IMR-90 (cell line): ENCODE results near the gene CLEC11A. TPM values are rescaled to one million over a fixed set of nuclear protein-coding genes. Genes with fewer than 3 reads are reported as not detected.

Experiments
- ATAC-seq: fragments of 200-7000 bp; cut with Tn5 transposase; 2 replicates; pipeline ENCODE4 v1.9.1; 2020; ENCODE audit warnings: low read depth, mild to moderate bottlenecking, moderate library complexity
- BruUV-seq: library from RNA; stranded (reverse); fragments of 400-500 nt; replicated peaks from 2 replicates; lab custom pipeline; 2021; lab: Mats Ljungman, UMichigan
- CTCF ChIA-PET: fragments of 300-600 bp; formaldehyde crosslinking; extraction: SDS; loops from one replicate; lab custom pipeline; 2021; ENCODE audit warnings: antibody characterized with exemption; lab: Yijun Ruan, JAX
- POLR2A ChIA-PET: fragments of 300-600 bp; sonication (Branson Sonifier 250); formaldehyde crosslinking; loops from one replicate; lab custom pipeline; 2022; ENCODE audit warnings: antibody characterized with exemption; ENCODE audit not compliant: unreplicated experiment; lab: Charles Lee
- DNase-seq: peaks from one replicate; pipeline ENCODE4 v3.0.0; 2013
- H2AFZ ChIP-seq: replicated peaks from 2 replicates; pipeline ENCODE3; 2013; ENCODE audit warnings: low read length, mild to moderate bottlenecking; ENCODE audit not compliant: poor library complexity
- H2AK5ac ChIP-seq: 2 replicates; pipeline ENCODE4 v1.6.1; 2013; ENCODE audit warnings: low read depth, low read length, inconsistent platforms
- H2AK9ac ChIP-seq: replicated peaks from 2 replicates; pipeline ENCODE3; 2013; ENCODE audit warnings: mild to moderate bottlenecking, low read depth, low read length, moderate library complexity; ENCODE audit not compliant: poor library complexity
- H2BK120ac ChIP-seq: 2 replicates; pipeline ENCODE4 v1.6.1; 2013; ENCODE audit warnings: low read depth, low read length, inconsistent platforms
- H2BK15ac ChIP-seq: 3 replicates; pipeline ENCODE4 v1.6.1; 2013; ENCODE audit warnings: low read depth, low read length, inconsistent platforms
- H2BK20ac ChIP-seq: 2 replicates; pipeline ENCODE4 v1.6.1; 2013; ENCODE audit warnings: low read depth, mild to moderate bottlenecking, inconsistent platforms, low read length, moderate library complexity
- H2BK5ac ChIP-seq: 2 replicates; pipeline ENCODE4 v1.6.1; 2013; ENCODE audit warnings: mild to moderate bottlenecking, low read depth, low read length, inconsistent platforms; ENCODE audit not compliant: poor library complexity, severe bottlenecking
- H3K14ac ChIP-seq: replicated peaks from 2 replicates; pipeline ENCODE4 v1.6.1; 2013; ENCODE audit warnings: low read depth, low read length, inconsistent platforms
- H3K18ac ChIP-seq: 2 replicates; pipeline ENCODE4 v1.6.1; 2013; ENCODE audit warnings: low read depth, low read length, control low read depth
- H3K23ac ChIP-seq: 2 replicates; pipeline ENCODE4 v1.6.1; 2013; ENCODE audit warnings: low read depth, low read length, inconsistent platforms
- H3K27ac ChIP-seq: 2 replicates; pipeline ENCODE4 v1.5.1; 2013; ENCODE audit warnings: mild to moderate bottlenecking, control low read depth, low read length; ENCODE audit not compliant: insufficient read depth
- H3K27me3 ChIP-seq: 2 replicates; pipeline ENCODE4 v1.6.1; 2013; ENCODE audit warnings: low read length; ENCODE audit not compliant: control insufficient read depth, insufficient read depth
- H3K36me3 ChIP-seq: 2 replicates; pipeline ENCODE4 v1.6.1; 2013; ENCODE audit warnings: low read length, mixed read lengths; ENCODE audit not compliant: control insufficient read depth, insufficient read depth
- H3K4ac ChIP-seq: 2 replicates; pipeline ENCODE4 v1.6.1; 2013; ENCODE audit warnings: low read depth, low read length, inconsistent platforms
- H3K4me1 ChIP-seq: 2 replicates; pipeline ENCODE4 v1.6.1; 2013; ENCODE audit warnings: low read length, mixed read lengths; ENCODE audit not compliant: control insufficient read depth, insufficient read depth
- H3K4me2 ChIP-seq: 2 replicates; pipeline ENCODE4 v1.6.1; 2013; ENCODE audit warnings: low read depth, mild to moderate bottlenecking, control low read depth, low read length, moderate library complexity
- H3K4me3 ChIP-seq: 2 replicates; pipeline ENCODE4 v1.5.1; 2013; ENCODE audit warnings: low read depth, mild to moderate bottlenecking, control low read depth, low read length, moderate library complexity; ENCODE audit not compliant: insufficient read depth
- H3K56ac ChIP-seq: 2 replicates; pipeline ENCODE4 v1.6.1; 2013; ENCODE audit warnings: low read length, inconsistent platforms; ENCODE audit not compliant: insufficient read depth; ENCODE audit errors: extremely low read depth
- H3K79me1 ChIP-seq, 2 experiments: 2 replicates each; pipeline ENCODE4 v1.6.1; 2013; ENCODE audit warnings: low read length in 2 of 2, inconsistent platforms in 1 of 2, low read depth in 1 of 2
- H3K9ac ChIP-seq: 2 replicates; pipeline ENCODE4 v1.6.1; 2013; ENCODE audit warnings: low read depth, low read length, control low read depth
- H3K9me1 ChIP-seq: 2 replicates; pipeline ENCODE4 v1.6.1; 2013; ENCODE audit warnings: low read length, inconsistent platforms; ENCODE audit not compliant: insufficient read depth
- H3K9me3 ChIP-seq: 2 replicates; pipeline ENCODE4 v1.6.1; 2013; ENCODE audit warnings: low read length; ENCODE audit not compliant: control insufficient read depth, insufficient read depth
- H4K20me1 ChIP-seq: 2 replicates; pipeline ENCODE4 v1.6.1; 2013; ENCODE audit warnings: low read length, inconsistent platforms; ENCODE audit not compliant: insufficient read depth
- H4K5ac ChIP-seq: 2 replicates; pipeline ENCODE4 v1.6.1; 2013; ENCODE audit warnings: mild to moderate bottlenecking, low read depth, low read length, control low read depth
- H4K8ac ChIP-seq, 2 experiments: 2 replicates each; pipeline ENCODE4 v1.6.1; 2013; ENCODE audit warnings: low read depth in 2 of 2, low read length in 2 of 2, control low read depth in 1 of 2, inconsistent platforms in 1 of 2
- H4K91ac ChIP-seq: 2 replicates; pipeline ENCODE4 v1.6.1; 2013; ENCODE audit warnings: low read depth, low read length, inconsistent platforms; ENCODE audit not compliant: insufficient read depth
- BHLHE40 ChIP-seq: fragments of 150-350 bp; IDR thresholded peaks from 2 replicates; pipeline ENCODE4 v1.6.1; 2016; ENCODE audit warnings: mild to moderate bottlenecking, low read depth, low read length
- CEBPB ChIP-seq: IDR thresholded peaks from 2 replicates; pipeline ENCODE4 v1.6.1; 2012; ENCODE audit warnings: low read depth, low read length, improper control_type of control experiment
- CTCF ChIP-seq: conservative IDR thresholded peaks from 2 replicates; pipeline ENCODE4 v1.5.1; 2012; ENCODE audit warnings: mild to moderate bottlenecking, low read depth, low read length, improper control_type of control experiment
- ELK1 ChIP-seq: fragments of 150-350 bp; IDR thresholded peaks from 2 replicates; pipeline ENCODE4 v1.6.1; 2016; ENCODE audit warnings: low read depth, mild to moderate bottlenecking, low read length, moderate library complexity, borderline replicate concordance
- FOS ChIP-seq: fragments of 150-350 bp; IDR thresholded peaks from 2 replicates; pipeline ENCODE4 v1.6.1; 2016; ENCODE audit warnings: low read depth, low read length
- MAFK ChIP-seq: IDR thresholded peaks from 2 replicates; pipeline ENCODE4 v1.6.1; 2012; ENCODE audit warnings: low read depth, low read length, improper control_type of control experiment
- MAZ ChIP-seq: IDR thresholded peaks from 2 replicates; pipeline ENCODE4 v1.6.1; 2012; ENCODE audit warnings: low read depth, mild to moderate bottlenecking, low read length, improper control_type of control experiment, moderate library complexity, borderline replicate concordance
- MXI1 ChIP-seq: IDR thresholded peaks from 2 replicates; pipeline ENCODE4 v1.6.1; 2012; ENCODE audit warnings: low read depth, mild to moderate bottlenecking, low read length, moderate library complexity, borderline replicate concordance
- NFE2L2 ChIP-seq: fragments of 150-350 bp; IDR thresholded peaks from 2 replicates; pipeline ENCODE4 v1.6.1; 2016; ENCODE audit warnings: low read depth, mild to moderate bottlenecking, low read length
- POLR2A ChIP-seq: IDR thresholded peaks from 2 replicates; pipeline ENCODE4 v1.6.1; 2012; ENCODE audit warnings: mild to moderate bottlenecking, low read depth, low read length
- RCOR1 ChIP-seq: IDR thresholded peaks from 2 replicates; pipeline ENCODE4 v1.6.1; 2012; ENCODE audit warnings: mild to moderate bottlenecking, low read length, improper control_type of control experiment; ENCODE audit not compliant: insufficient replicate concordance
- RFX5 ChIP-seq: IDR thresholded peaks from 2 replicates; pipeline ENCODE4 v1.8.0; 2012; ENCODE audit warnings: low read depth, mild to moderate bottlenecking, low read length, moderate library complexity
- SMC3 ChIP-seq: fragments of 150-350 bp; IDR thresholded peaks from 2 replicates; pipeline ENCODE4 v1.6.1; 2016; ENCODE audit warnings: low read depth, mild to moderate bottlenecking, antibody characterized with exemption, low read length, moderate library complexity
- USF2 ChIP-seq: fragments of 150-350 bp; IDR thresholded peaks from 2 replicates; pipeline ENCODE4 v1.6.1; 2017; ENCODE audit warnings: mild to moderate bottlenecking, antibody characterized with exemption, low read length, low read depth
- WGBS, 2 experiments: methylation state at CpG; one replicate each; pipeline versions ENCODE4 v1.1.5 to v1.1.7; 2013; ENCODE audit warnings: missing lambda C conversion rate in 2 of 2; ENCODE audit not compliant: insufficient read length in 1 of 2; ENCODE audit errors: extremely low coverage in 2 of 2; 5-methylcytosine and 5-hydroxymethylcytosine counted together
- dilution Hi-C: fragments of 300-500 bp; cut with HindIII; formaldehyde crosslinking; loops from one replicate; pipeline ENCODE4 v1.14.3; 2018; ENCODE audit warnings: low sequenced_read_pairs; ENCODE audit not compliant: unreplicated experiment
- in situ Hi-C: fragments of 300-500 bp; cut with MboI; formaldehyde crosslinking; loops from 3 replicates; pipeline ENCODE4 v1.14.3; 2019; ENCODE audit warnings: low sequenced_read_pairs, inconsistent platforms, mixed read lengths
- intact Hi-C: fragments of 100-400 bp; cut with micrococcal nuclease; formaldehyde crosslinking; loops from 2 replicates; pipeline ENCODE4 v1.10.0; 2022
- polyA plus RNA-seq, 3 experiments: library from polyadenylated mRNA; depleted of rRNA; stranded (reverse); fragments of >200 nt; gene quantifications; 2 replicates each; pipeline ENCODE4 v1.2.3, GENCODE V29; 2012; ENCODE audit warnings: low replicate concordance in 1 of 3
- total RNA-seq: library from RNA; depleted of rRNA; stranded (reverse); fragments of >200 nt; gene quantifications from 2 replicates; pipeline ENCODE4 v1.2.3, GENCODE V29; 2012

CLEC11A gene
- total and polyA plus RNA-seq, 2 of the 4 experiments (the other 2 are of a cell fraction): 17.0 to 152 TPM

- Histone ChIP-seq H3K36me3 (peaks cover 2% of the 10 kb centered on the region), H3K27me3 (no peaks in the 10 kb centered on the region), H3K27ac (peak overlapping the region; percentile 83; the same call in 1 of the 2 replicates), H2BK15ac (no peak overlapping the region), H3K9me3 (no peaks in the 10 kb centered on the region), H2BK120ac (no peak overlapping the region), H2AK9ac (peak overlapping the region; percentile 92), H2BK20ac (no peak overlapping the region), H4K5ac (no peak overlapping the region), H3K9ac (peak overlapping the region; percentile 84), H3K14ac (0 out of 2 replicates have a peak overlapping the region, but pooled peaks have one; percentile 90), H3K4me2 (peak overlapping the region; percentile 69), H3K18ac (no peak overlapping the region), H2AFZ (no peak overlapping the region), H4K20me1 (0 out of 2 replicates have a peak, but pooled peaks cover 6% of the 10 kb centered on the region), H3K56ac (no peak overlapping the region; the same call in 1 of the 2 replicates), H3K9me1 (peaks cover 25% of the 10 kb centered on the region), H3K4me3 (peak overlapping the region; percentile 70; the same call in 1 of the 2 replicates), H3K4me1 (peaks cover 17% of the 10 kb centered on the region), H4K91ac (no peak overlapping the region), H3K23ac (0 out of 2 replicates have a peak overlapping the region, but pooled peaks have one; percentile 45), H3K4ac (peak overlapping the region; percentile 39), H2AK5ac (peak overlapping the region; percentile 84), H3K79me1 (peaks cover 18 to 44% of the 10 kb centered on the region in 2 experiments), H4K8ac (peak overlapping the region; percentile 38 to 80; a peak in 1 of 4 replicates), H2BK5ac (no peak overlapping the region)
- CTCF ChIA-PET: no interaction called here
- POLR2A ChIA-PET: no interaction called here
- ATAC-seq: no peak
- dilution Hi-C loops (no loop called here), intact Hi-C loops (loop anchor here (10.0 kb wide), 1 partner anchor 379 kb away; the partner anchor contains the start of gene CTU1), in situ Hi-C loops (no loop called here)
- TF ChIP-seq MAZ (no peak), USF2 (no peak), RCOR1 (no peak), CTCF (no peak), SMC3 (no peak), CEBPB (no peak), MAFK (no peak), MXI1 (no peak), ELK1 (no peak), NFE2L2 (no peak), BHLHE40 (no peak), FOS (no peak), POLR2A (no peak), RFX5 (no peak)
- DNase-seq: no peak
- WGBS, 2 experiments: 100% methylated on average over 1 of the region's 9 CpGs; no CpG with 5 or more reads in 1 of the 2 experiments
- no TSS peak for BruUV-seq
Measured at GRCh38 chr19:50725911-50726230, 2.7 kb downstream of the CLEC11A start.
